MM.1S (cell line): ENCODE results near the gene MKRN1.

Source experiments
- CTCF ChIP-seq: fragments of 300-600 bp; sonication (generic); IDR thresholded peaks from 2 replicates; pipeline ENCODE4 v1.5.1; 2016; ENCODE audit warnings: antibody characterized with exemption, low read length, mixed read lengths
- EZH2phosphoT487 ChIP-seq: fragments of 300-600 bp; sonication (generic); IDR thresholded peaks from 2 replicates; pipeline ENCODE4 v1.6.1; 2018; ENCODE audit warnings: antibody characterized with exemption, low read length

- TF ChIP-seq CTCF (no peak), EZH2phosphoT487 (no peak)
Measured at GRCh38 chr7:140509789-140510188, 30.5 kb upstream of the MKRN1 start.
